Measurements from ENCODE around the gene TSPAN9.

TSPAN9 gene

GRCh38 chr12:3119192-3119755 is 42.1 kb downstream of the TSPAN9 start:
- no peaks in the 10 kb centered on the region for H3K27me3 ChIP-seq (ENCODE audit: low read length)

GRCh38 chr12:3119756-3120601 is 42.8 kb downstream of the TSPAN9 start:
- no peaks in the 10 kb centered on the region for H3K27me3 ChIP-seq (ENCODE audit: low read length)
- H3K27ac ChIP-seq (ENCODE audit: low read depth, low read length) = no peak overlapping the region
- no peaks in the 10 kb centered on the region for H3K9me3 ChIP-seq (ENCODE audit: insufficient read depth, low read length)
- no peaks in the 10 kb centered on the region for H3K36me3 ChIP-seq (ENCODE audit: low read length)
- H3K9ac ChIP-seq (ENCODE audit: low read length) = no peak overlapping the region
- no peaks in the 10 kb centered on the region for H4K20me1 ChIP-seq (ENCODE audit: low read depth, low read length)
- TF ChIP-seq CTCF (IDR thresholded peaks at IDR 0.05; ENCODE audit: insufficient read depth, low read length, poor library complexity, severe bottlenecking) = no peak
- no peak for TF ChIP-seq EZH2phosphoT487 (conservative IDR thresholded peaks at IDR 0.05; ENCODE audit: low read length)
- no peak overlapping the region for H2AFZ ChIP-seq (ENCODE audit: low read depth, low read length, severe bottlenecking)
- no peaks in the 10 kb centered on the region for H3F3A ChIP-seq (ENCODE audit: insufficient read depth)
- H3K4me2 ChIP-seq (ENCODE audit: low read depth, low read length, poor library complexity, severe bottlenecking) = no peak overlapping the region
- no peak overlapping the region for H3K4me3 ChIP-seq (ENCODE audit: insufficient read depth, low read length, poor library complexity, severe bottlenecking)
- no peaks in the 10 kb centered on the region for H3K79me2 ChIP-seq (ENCODE audit: insufficient read depth, low read length)
- H3K9me2 ChIP-seq (replicated peaks; ENCODE audit: insufficient read depth, low read length) = no peaks in the 10 kb centered on the region

More at GRCh38 chr12:3119192-3119755, 42.1 kb downstream of the TSPAN9 start:
- H3K36me3 ChIP-seq (ENCODE audit: low read length) = no peaks in the 10 kb centered on the region
- no peaks in the 10 kb centered on the region for H4K20me1 ChIP-seq (ENCODE audit: low read depth, low read length)
- H3K9ac ChIP-seq (ENCODE audit: low read length) = no peak overlapping the region
- H3K79me2 ChIP-seq (ENCODE audit: insufficient read depth, low read length) = no peaks in the 10 kb centered on the region
- TF ChIP-seq EZH2phosphoT487 (conservative IDR thresholded peaks at IDR 0.05; ENCODE audit: low read length) (no peak), CTCF (IDR thresholded peaks at IDR 0.05; ENCODE audit: insufficient read depth, low read length, poor library complexity, severe bottlenecking) (no peak)
- no peak overlapping the region for H3K4me2 ChIP-seq (ENCODE audit: low read depth, low read length, poor library complexity, severe bottlenecking)
- no peak overlapping the region for H3K27ac ChIP-seq (ENCODE audit: low read depth, low read length)
- H2AFZ ChIP-seq (ENCODE audit: low read depth, low read length, severe bottlenecking) = no peak overlapping the region
- no peak overlapping the region for H3K4me3 ChIP-seq (ENCODE audit: insufficient read depth, low read length, poor library complexity, severe bottlenecking)
- no peaks in the 10 kb centered on the region for H3F3A ChIP-seq (ENCODE audit: insufficient read depth)
- no peaks in the 10 kb centered on the region for H3K9me3 ChIP-seq (ENCODE audit: insufficient read depth, low read length)
- no peaks in the 10 kb centered on the region for H3K9me2 ChIP-seq (replicated peaks; ENCODE audit: insufficient read depth, low read length)

GRCh38 chr12:3120701-3121100 is 43.5 kb downstream of the TSPAN9 start:
- Histone ChIP-seq H3K4me2 (ENCODE audit: low read depth, low read length, poor library complexity, severe bottlenecking) (no peak overlapping the region), H3K27me3 (ENCODE audit: low read length) (no peaks in the 10 kb centered on the region), H2AFZ (ENCODE audit: low read depth, low read length, severe bottlenecking) (no peak overlapping the region), H3F3A (ENCODE audit: insufficient read depth) (no peaks in the 10 kb centered on the region), H3K4me3 (ENCODE audit: insufficient read depth, low read length, poor library complexity, severe bottlenecking) (no peak overlapping the region), H3K27ac (ENCODE audit: low read depth, low read length) (no peak overlapping the region), H3K9ac (ENCODE audit: low read length) (no peak overlapping the region), H4K20me1 (ENCODE audit: low read depth, low read length) (no peaks in the 10 kb centered on the region), H3K36me3 (ENCODE audit: low read length) (no peaks in the 10 kb centered on the region), H3K9me3 (ENCODE audit: insufficient read depth, low read length) (no peaks in the 10 kb centered on the region), H3K9me2 (replicated peaks; ENCODE audit: insufficient read depth, low read length) (no peaks in the 10 kb centered on the region), H3K79me2 (ENCODE audit: insufficient read depth, low read length) (no peaks in the 10 kb centered on the region)
- TF ChIP-seq EZH2phosphoT487 (conservative IDR thresholded peaks at IDR 0.05; ENCODE audit: low read length) (no peak), CTCF (IDR thresholded peaks at IDR 0.05; ENCODE audit: insufficient read depth, low read length, poor library complexity, severe bottlenecking) (no peak)

Data from SU-DHL-6 (cell line).